ENCODE measurements around the gene RAC2. TPM values are rescaled to one million over a fixed set of nuclear protein-coding genes. Genes with fewer than 3 reads are reported as not detected.

RAC2 gene
- total RNA-seq, 4 donors from 2014 or later = 2.6 to 8.6 (median 6.7) TPM

DNA sequence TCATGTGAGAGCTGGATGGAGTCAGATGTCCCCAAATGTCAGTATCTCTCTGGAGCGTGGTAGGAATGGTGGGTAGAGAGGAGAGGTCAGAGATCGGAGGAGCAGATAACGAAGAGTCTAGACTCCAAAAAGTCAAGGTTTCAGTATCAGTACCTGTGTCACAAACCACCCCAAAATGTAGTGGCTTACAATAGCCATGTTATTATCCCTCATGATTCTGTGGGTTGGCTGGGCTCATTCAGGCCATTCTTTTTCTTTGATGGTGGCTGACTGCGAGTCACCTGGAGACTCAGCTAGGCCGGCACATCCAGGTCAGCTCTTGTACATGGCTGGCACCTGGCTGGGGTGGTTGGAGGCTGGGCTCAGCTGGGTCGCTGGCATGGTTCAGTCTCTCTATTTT lies 24.5 kb downstream of the RAC2 start:
- no peak for TF ChIP-seq POLR2A (IDR thresholded peaks at IDR 0.05)
- TF ChIP-seq, protein P1, sequence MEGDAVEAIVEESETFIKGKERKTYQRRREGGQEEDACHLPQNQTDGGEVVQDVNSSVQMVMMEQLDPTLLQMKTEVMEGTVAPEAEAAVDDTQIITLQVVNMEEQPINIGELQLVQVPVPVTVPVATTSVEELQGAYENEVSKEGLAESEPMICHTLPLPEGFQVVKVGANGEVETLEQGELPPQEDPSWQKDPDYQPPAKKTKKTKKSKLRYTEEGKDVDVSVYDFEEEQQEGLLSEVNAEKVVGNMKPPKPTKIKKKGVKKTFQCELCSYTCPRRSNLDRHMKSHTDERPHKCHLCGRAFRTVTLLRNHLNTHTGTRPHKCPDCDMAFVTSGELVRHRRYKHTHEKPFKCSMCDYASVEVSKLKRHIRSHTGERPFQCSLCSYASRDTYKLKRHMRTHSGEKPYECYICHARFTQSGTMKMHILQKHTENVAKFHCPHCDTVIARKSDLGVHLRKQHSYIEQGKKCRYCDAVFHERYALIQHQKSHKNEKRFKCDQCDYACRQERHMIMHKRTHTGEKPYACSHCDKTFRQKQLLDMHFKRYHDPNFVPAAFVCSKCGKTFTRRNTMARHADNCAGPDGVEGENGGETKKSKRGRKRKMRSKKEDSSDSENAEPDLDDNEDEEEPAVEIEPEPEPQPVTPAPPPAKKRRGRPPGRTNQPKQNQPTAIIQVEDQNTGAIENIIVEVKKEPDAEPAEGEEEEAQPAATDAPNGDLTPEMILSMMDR (IDR thresholded peaks at IDR 0.05) = no peak
- no peak overlapping the region for H3K4me3 ChIP-seq (ENCODE audit: low read depth, poor library complexity, severe bottlenecking)
- intact Hi-C loops (cut with DNase I; ENCODE audit: low total_unique reads) = no loop called here
- DNase-seq (ENCODE audit: low spot score in 2 of 2) = no peak
- WGBS, 2 donors = 84 to 92% methylated on average over 6 of the region's 6 CpGs

DNA sequence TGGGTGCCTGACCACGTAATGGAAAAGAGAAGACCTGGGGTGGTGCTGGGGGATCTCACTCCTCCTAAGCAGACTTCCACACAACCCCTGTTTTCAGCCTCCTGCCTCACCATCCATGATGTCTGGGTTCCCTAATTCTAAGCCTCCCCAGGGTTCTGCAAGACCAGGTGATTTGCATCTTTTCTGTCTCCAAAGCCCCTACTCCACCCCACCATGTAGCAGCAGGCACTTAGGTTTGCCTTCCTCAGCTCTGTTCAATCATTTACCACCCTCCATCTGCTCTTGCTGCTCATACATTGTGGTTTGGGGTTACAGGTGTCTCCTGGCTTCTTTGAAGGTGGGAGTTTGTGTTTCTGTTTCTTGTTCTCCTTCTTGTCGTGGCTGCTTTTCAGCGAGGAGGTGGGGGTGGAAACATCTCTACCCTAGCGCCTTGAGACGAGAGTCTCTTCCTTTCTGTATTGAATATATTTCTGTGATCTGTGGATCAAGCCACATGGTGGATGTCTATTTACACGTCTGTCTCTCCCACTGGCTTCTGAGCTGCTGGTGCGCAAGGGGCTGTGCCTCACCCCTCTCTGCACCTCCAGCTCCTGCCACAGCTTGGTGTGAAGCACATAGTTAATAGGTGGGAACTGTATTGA lies 25.2 kb downstream of the RAC2 start:
- H3K4me3 ChIP-seq (ENCODE audit: low read depth, poor library complexity, severe bottlenecking) = no peak overlapping the region
- 49 to 51% methylated on average over 7 of the region's 7 CpGs for WGBS, 2 donors
- no peak for TF ChIP-seq POLR2A (IDR thresholded peaks at IDR 0.05)
- DNase-seq (ENCODE audit: low spot score in 2 of 2) = no peak
- intact Hi-C loops (cut with DNase I; ENCODE audit: low total_unique reads) = no loop called here

DNA sequence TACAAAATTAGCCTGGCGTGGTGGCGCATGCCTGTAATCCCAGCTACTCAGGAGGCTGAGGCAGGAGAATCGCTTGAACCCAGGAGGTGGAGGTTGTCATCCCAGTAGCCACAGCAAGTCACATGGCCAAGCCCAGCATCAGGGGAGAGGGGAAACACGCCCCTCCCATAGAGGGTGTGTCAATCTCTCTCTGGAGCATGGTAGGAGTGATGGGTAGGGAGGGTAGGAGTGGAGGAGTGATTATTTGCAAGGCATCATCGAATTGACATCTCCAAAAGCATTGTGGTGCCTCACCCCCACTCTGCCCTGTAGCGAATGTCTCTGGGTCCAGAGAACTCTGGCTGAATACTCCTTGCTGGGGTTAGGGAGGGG lies 25.7 kb downstream of the RAC2 start:
- H3K4me3 ChIP-seq (ENCODE audit: low read depth, poor library complexity, severe bottlenecking) = no peak overlapping the region
- TF ChIP-seq, protein P1 (IDR thresholded peaks at IDR 0.05) = no peak
- no peak for TF ChIP-seq POLR2A (IDR thresholded peaks at IDR 0.05)
- intact Hi-C loops (cut with DNase I; ENCODE audit: low total_unique reads) = no loop called here
- DNase-seq (ENCODE audit: low spot score in 2 of 2) = no peak
- WGBS, 2 donors = 76 to 78% methylated on average over 6 of the region's 6 CpGs

DNA sequence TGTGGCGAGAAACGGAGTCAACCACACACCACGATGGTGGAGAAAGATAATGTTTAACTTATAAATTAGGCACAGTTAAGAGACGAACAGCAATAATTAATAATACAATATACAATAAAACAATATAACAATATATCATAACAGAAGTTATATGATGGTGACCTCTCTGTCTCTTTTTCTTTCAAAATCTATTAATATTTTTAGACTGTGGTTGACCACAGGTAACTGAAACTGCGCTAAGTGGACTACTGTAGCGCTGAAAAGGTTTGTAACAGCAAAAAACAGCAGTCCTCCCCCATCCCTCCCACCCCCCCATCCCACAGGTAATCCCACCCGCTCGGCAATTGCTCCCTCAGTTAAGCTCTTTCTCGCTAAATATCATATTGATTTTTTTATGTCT lies 28.2 kb downstream of the RAC2 start:
- intact Hi-C loops (cut with DNase I; ENCODE audit: low total_unique reads) = no loop called here
- WGBS, 2 donors = 79 to 87% methylated on average over 9 of the region's 9 CpGs
- TF ChIP-seq, protein P1 (IDR thresholded peaks at IDR 0.05) = no peak
- TF ChIP-seq POLR2A (IDR thresholded peaks at IDR 0.05) = no peak
- no peak overlapping the region for H3K4me3 ChIP-seq (ENCODE audit: low read depth, poor library complexity, severe bottlenecking)
- DNase-seq (ENCODE audit: low spot score in 2 of 2) = no peak

DNA sequence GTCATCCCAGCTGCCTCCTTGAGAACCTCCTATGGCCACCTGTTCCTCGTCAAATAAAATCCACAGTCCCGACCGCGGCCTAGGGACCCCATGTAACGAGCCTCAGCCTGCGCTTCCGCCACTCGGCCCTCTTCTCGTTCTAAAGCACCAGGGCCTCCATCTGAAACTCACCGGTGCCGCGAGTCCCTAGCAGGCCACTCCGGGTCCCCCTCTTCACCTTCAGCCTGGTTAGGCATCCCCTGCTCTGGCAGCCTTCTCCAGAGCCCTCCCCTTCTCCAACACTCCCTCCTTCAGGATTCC lies 29.4 kb downstream of the RAC2 start:
- DNase-seq (ENCODE audit: low spot score in 2 of 2) = no peak
- TF ChIP-seq, protein P1 (IDR thresholded peaks at IDR 0.05) = no peak
- no peak for TF ChIP-seq POLR2A (IDR thresholded peaks at IDR 0.05)
- H3K4me3 ChIP-seq (ENCODE audit: low read depth, poor library complexity, severe bottlenecking) = no peak overlapping the region
- intact Hi-C loops (cut with DNase I; ENCODE audit: low total_unique reads) = no loop called here
- 77 to 84% methylated on average over 13 of the region's 13 CpGs for WGBS, 2 donors

DNA sequence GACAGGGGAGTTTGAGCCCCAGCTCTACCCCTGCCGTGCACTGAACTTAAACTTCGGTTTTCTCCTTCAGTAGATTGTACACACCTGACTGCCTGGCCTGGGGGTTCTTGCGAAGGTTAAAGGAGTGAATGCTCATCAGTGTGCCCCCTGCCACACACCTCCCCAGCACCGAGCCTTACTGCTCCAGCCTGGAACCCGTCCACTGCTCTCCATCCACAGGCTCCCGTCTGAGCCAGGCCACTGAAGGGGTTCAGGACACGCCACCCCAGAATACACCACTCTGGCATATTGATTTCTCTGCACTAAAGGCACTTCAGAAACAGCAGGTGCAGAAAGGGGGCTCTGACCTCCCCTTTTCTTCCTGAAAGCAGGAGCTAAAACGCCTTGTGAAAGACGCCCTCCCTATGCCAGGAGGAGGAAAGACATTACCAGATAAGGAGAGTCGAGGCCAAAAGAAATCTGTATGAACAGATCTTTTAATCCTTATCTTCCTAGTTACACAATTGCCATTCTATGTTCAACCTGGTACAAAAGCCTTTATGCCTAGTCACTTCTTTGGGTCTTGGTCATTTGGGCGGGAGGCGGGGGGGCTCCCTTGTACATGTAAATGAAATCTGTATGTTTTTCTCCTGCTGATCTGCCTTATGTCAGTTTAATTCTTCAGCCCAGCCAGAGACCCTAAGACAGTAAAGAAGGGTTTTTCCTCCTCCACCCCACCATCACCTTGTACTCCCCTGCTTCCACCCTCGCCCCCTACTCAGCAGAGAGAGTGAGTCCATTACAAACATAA lies 29.9 kb downstream of the RAC2 start:
- WGBS, 2 donors = 79% methylated on average over 13 of the region's 13 CpGs

More for the DNA sequence above, 29.9 kb downstream of the RAC2 start:
- no peak for DNase-seq (ENCODE audit: low spot score in 2 of 2)
- H3K4me3 ChIP-seq (ENCODE audit: low read depth, poor library complexity, severe bottlenecking) = no peak overlapping the region
- intact Hi-C loops (cut with DNase I; ENCODE audit: low total_unique reads) = no loop called here
- TF ChIP-seq POLR2A (IDR thresholded peaks at IDR 0.05) = no peak
- TF ChIP-seq, protein P1 (IDR thresholded peaks at IDR 0.05) = no peak
